HCT116 (cell line): ENCODE data around the gene GZF1.

ENCODE experiments used
- CTCF ChIP-seq, 3 experiments: fragments of 200-600 bp in 1 of 3; sonication (generic) in 1 of 3; IDR thresholded peaks in 2 of 3; conservative IDR thresholded peaks in 1 of 3; 2 replicates each; pipeline ENCODE4 v1.5.1; 2012 to 2017; ENCODE audit warnings: low read depth in 2 of 3, low read length in 2 of 3, antibody characterized with exemption in 1 of 3, borderline replicate concordance in 1 of 3, control low read depth in 1 of 3, mild to moderate bottlenecking in 1 of 3, mixed read lengths in 1 of 3, mixed run types in 1 of 3, moderate library complexity in 1 of 3; ENCODE audit not compliant: insufficient read depth in 1 of 3
- EZH2phosphoT487 ChIP-seq: fragments of 200-600 bp; IDR thresholded peaks from 2 replicates; pipeline ENCODE4 v1.6.1; 2018; ENCODE audit warnings: antibody characterized with exemption, borderline replicate concordance
- FOSL1 ChIP-seq: IDR thresholded peaks from 2 replicates; pipeline ENCODE4 v1.6.1; 2012; ENCODE audit warnings: low read depth
- JUND ChIP-seq: IDR thresholded peaks from 2 replicates; pipeline ENCODE4 v1.6.1; 2012
- POLR2A ChIP-seq: IDR thresholded peaks from 2 replicates; pipeline ENCODE4 v1.7.0; 2011; ENCODE audit warnings: borderline replicate concordance; ENCODE audit not compliant: insufficient read depth, insufficient read length; ENCODE audit errors: extremely low read depth
- POLR2AphosphoS5 ChIP-seq: IDR thresholded peaks from 2 replicates; pipeline ENCODE4 v1.6.1; 2011; ENCODE audit warnings: mild to moderate bottlenecking, low read depth, low read length, moderate library complexity
- RAD21 ChIP-seq: IDR thresholded peaks from 2 replicates; pipeline ENCODE4 v1.6.1; 2012; ENCODE audit warnings: low read depth, mild to moderate bottlenecking
- SIN3A ChIP-seq: IDR thresholded peaks from 2 replicates; pipeline ENCODE4 v1.6.1; 2012; ENCODE audit warnings: low read depth
- SP1 ChIP-seq: IDR thresholded peaks from 2 replicates; pipeline ENCODE4 v1.6.1; 2012; ENCODE audit warnings: low read depth
- TCF7L2 ChIP-seq: IDR thresholded peaks from 2 replicates; pipeline ENCODE4 v1.7.0; 2011; ENCODE audit warnings: borderline replicate concordance, inconsistent platforms; ENCODE audit not compliant: insufficient read depth, insufficient read length; ENCODE audit errors: extremely low read depth
- ZFX ChIP-seq: fragments of 450-650 bp; IDR thresholded peaks from 2 replicates; pipeline ENCODE4 v1.6.1; 2017
- ZNF274 ChIP-seq: fragments of 200-500 bp; sonication (Bioruptor generic); IDR thresholded peaks from 2 replicates; pipeline ENCODE4 v1.6.1; 2014; ENCODE audit warnings: mild to moderate bottlenecking, low read depth, low read length, inconsistent platforms
- TF ChIP-seq, protein P1 (sequence below): IDR thresholded peaks from 2 replicates; pipeline ENCODE4 v1.6.1; 2012

DNA sequence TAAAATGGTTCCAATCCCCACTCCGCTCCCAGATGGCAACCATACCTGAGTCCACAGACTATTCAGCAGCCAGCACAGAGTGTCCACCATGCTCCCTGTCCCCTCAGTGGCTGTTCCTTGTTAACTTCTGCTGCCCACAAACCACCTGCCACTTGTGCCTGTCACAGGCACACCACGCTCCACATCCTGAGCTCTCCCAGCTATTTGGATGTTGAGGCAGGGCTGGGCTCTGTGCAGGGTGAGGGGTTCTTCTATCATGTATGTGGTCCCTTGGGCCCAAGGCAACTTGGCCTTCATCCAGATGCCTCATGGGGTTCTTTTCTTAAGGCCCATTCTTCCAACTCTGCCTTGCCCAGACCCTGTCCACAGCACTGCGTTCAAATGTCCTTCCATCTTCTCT is 45.4 kb upstream of the GZF1 start:
- no peak for TF ChIP-seq CTCF (IDR thresholded peaks at IDR 0.05 in 2 of 3, conservative IDR thresholded peaks at IDR 0.05 in 1 of 3; ENCODE audit: borderline replicate concordance in 1 of 3, insufficient read depth in 1 of 3, low read depth in 2 of 3, low read length in 2 of 3)
- TF ChIP-seq POLR2A = no peak
- no peak for TF ChIP-seq EZH2phosphoT487
- no peak for TF ChIP-seq TCF7L2
- TF ChIP-seq, protein P1, sequence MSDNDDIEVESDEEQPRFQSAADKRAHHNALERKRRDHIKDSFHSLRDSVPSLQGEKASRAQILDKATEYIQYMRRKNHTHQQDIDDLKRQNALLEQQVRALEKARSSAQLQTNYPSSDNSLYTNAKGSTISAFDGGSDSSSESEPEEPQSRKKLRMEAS = no peak
- no peak for TF ChIP-seq JUND
- no peak for TF ChIP-seq SP1
- no peak for TF ChIP-seq ZFX
- TF ChIP-seq ZNF274 = no peak
- no peak for TF ChIP-seq RAD21
- no peak for TF ChIP-seq POLR2AphosphoS5
- no peak for TF ChIP-seq SIN3A
- no peak for TF ChIP-seq FOSL1
